T-helper 9 cell (primary cell): ENCODE results near the gene FAM120C.

Source experiments
- DNase-seq: peaks from one replicate; pipeline ENCODE4 v3.0.0-alpha.2; 2020

FAM120C gene

DNA sequence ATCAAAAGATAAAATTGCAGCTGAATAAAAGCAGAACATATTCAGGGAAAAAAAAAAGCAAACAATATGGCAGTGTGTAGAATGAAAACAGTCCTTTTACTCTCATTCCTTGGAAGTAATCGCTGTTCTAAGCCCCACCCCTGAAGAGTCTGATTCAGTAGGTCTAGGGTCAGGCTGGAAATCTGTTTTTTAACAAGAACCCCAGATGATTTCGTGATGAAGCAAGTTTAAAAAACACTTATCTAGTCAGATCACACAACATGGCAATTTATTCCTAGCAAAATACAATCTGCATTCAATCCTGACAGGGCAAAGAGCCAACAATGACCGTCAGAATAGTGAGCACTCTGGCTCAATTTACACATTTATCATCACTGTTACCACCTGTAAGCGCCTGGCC lies 16.1 kb downstream of the FAM120C start:
- DNase-seq: no peak

- DNase-seq: no peak
These were observed 25.5 kb downstream of the FAM120C start for GRCh38 chrX:54157561-54157960.

DNA sequence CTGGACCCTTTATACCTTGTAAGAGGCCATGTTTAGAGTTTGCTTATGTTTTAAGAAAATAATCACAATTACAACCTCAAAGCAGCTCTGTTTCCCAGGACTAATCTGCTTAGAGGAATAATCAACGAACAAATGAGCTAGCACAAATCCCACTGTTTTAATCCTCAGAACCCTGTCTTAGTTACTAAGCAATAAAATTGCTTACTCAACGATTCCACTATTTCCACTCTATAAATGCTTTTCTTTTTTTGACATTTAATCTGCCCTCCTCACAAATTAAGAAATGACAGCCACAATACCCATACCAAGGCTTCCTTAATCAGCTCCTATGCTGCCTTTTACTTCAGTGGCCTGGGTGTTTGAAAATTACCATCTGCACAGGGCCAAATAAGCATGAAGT lies 48.8 kb downstream of the FAM120C start:
- DNase-seq: no peak

DNA sequence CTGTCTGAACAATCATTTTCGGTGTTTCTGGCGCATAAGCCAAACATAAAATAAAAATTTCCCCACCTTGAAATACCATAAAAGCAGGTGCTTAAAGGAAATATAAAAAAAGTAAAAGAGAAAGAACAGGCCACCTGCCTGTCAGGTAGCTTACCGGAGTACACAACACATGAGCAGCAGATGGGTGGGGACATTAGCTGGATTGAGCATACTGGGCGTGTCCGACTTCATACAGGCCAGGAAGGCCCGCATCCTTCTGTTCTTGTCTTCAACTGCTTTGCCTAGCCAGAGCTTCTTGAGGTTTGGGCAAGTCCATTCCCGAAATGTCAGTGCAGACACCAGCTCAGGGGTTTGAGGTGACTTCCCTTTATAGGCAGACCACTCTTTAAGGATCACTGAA lies 66.7 kb downstream of the FAM120C start:
- DNase-seq: no peak

- DNase-seq: no peak
These were observed 89.5 kb downstream of the FAM120C start for GRCh38 chrX:54093571-54093970.

DNA sequence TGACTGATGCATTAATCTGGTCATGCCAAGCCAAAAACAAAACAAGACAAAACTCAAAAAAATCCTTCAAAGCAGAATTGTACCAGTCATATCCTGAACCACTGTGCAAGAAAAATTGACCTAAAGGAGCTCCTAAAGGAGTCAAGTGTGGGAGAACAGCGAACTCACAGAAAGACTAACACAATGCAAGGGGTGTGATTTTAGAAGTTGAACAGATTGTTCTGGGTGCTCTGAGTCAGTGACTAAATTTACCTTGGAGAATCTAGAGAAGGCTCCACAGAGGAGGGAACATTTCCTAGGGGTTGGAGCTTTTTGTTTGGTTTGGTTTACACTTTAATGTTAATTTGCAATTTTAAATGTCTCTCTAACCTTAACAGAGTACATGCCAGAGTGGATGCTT lies 89.9 kb downstream of the FAM120C start:
- DNase-seq: no peak

- no peak for DNase-seq
These were observed 92.2 kb downstream of the FAM120C start for GRCh38 chrX:54090880-54091279.

- no peak for DNase-seq
These were observed 93.9 kb downstream of the FAM120C start for GRCh38 chrX:54089191-54089590.

DNA sequence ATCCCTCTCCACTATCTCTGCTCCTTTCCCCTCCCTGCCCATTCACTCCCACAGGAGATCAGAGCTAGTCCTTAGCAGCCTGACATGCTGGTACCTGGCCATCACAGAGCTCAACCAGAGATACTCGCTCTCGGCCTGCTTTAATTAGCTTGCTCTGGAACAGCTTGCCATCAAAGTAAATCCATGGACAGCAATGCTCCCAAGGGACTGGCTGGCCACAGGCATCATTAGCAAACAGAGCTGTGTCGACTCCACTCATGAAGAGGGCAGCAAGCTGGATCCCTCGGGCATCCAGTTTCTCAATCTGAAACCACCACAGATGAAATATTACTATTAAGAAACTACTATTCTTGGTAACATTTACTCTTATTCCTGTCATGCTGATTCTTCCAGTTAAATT lies 95.4 kb downstream of the FAM120C start:
- no peak for DNase-seq

DNA sequence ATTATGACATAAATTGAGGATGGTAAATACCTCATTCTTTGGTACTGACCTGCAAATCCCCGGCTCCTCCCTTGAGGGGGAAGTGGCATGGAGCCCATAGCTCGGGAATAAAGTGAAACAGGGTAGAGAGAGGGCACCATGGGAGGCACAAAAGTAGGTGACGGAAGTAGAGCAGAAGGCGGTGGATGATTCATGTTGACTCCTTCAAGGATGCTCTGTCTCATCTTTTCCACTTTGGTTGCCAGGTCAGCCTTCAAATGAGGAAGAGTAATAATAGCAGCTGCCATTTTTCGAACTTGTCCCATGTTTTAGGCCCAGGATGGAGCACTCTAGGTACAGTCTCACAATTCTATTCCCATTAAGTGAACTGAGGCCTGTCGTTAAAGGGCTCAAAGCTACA lies 97.4 kb downstream of the FAM120C start:
- no peak for DNase-seq

- DNase-seq: no peak
These were observed 106.2 kb downstream of the FAM120C start for GRCh38 chrX:54076903-54077302.

- no peak for DNase-seq
These were observed 108.2 kb downstream of the FAM120C start for GRCh38 chrX:54074826-54075225.

DNA sequence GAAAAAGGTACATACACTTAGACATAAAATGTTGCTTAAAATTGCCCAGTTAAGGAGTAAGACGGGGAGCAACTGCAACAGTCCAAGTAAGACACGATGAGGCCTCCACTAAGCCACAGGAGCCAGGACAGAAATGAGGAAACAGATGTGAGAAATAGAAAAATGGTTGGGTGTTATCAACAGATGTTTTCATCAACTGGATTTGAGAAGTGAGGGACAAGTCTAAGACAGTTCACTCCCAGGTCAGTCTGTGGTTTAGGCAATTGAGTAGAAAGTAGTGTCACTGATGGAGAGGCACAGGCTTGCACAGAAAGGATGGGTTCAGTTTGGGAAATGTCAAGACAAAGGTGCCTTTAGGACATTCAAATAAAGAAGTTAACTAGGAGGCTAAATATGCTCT lies 115.3 kb downstream of the FAM120C start:
- no peak for DNase-seq

- no peak for DNase-seq
These were observed 116.2 kb downstream of the FAM120C start for GRCh38 chrX:54066841-54067240.

DNA sequence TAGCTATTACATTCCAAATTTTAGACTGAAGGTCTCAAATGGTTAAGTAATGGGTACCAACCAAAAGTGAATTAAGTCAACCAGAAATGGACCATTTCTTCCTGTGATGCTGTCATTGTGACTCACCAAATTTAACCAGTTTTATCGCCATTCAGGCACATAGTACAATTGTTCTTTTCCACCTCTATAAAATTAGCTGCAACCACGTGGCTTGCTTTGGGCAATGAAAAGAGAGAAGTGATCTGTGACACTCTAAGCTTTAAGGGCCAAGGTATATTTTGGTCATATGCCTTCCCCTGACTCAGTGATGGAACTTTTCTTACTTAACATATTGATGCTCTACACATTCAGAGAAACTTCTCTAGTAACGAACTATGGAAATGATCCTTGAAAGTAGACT lies 118.5 kb downstream of the FAM120C start:
- DNase-seq: no peak

DNA sequence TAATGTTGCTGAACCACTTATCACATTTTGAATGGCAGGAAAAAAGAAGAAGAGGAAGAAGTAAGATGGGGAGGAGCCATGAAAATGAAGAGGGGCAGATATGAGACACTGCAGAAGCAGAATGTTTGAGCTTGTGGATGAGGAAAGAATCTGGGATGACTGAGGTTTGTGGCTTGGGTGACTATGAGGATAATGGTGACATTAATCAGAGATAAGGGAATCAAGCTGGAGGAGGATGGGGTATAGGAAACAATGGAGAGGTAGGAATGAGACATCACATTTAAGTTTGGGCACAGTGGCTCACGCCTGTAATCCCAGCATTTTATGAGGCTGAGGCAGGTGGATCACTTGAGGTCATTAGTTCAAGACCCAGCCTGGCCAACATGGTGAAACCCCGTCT lies 119.7 kb downstream of the FAM120C start:
- DNase-seq: no peak

- no peak for DNase-seq
These were observed 133.3 kb downstream of the FAM120C start for GRCh38 chrX:54049801-54050200.

DNA sequence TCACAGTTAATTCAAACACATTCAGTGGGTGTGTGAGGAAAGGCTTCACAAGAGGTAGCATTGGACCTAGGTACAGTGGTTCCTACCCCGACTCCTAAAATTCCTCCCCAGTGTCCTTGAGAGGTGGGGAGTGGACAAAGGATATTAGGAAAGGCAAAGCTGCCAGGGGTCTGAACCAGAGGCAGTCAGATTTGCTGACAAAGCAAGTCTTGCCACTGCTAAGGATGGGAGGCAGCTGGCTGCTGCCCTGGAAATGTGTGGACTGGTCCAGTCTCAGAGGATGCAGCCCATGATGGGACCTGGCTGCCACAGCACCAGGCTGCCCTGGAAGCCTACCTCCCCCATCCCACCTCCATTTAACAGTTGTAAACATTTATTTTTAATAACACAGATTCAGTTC lies 134.6 kb downstream of the FAM120C start:
- DNase-seq: no peak

- no peak for DNase-seq
These were observed 137.4 kb downstream of the FAM120C start for GRCh38 chrX:54045563-54046228.

DNA sequence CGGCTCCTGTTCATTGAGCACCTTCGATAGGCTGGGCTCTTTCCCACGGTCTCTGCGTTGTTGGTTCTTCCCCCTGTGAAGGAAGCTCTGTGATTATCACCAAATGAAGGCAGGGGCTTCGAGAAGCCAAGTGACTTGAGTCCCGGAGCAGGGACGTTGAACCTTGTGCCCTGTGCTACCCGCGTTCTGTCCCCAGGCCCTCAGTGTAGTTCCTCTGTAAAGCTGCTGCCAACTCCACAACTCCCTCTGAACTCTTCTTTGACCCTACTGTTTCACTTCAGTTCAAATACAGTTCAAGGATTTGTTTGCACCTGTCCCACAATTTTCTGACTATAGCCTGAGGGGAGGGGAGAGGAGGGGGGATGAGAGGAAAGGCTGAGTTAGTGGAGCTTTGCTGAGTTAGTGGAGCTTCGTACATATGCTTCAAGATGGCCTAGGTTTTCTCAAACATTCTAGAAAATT lies 138.1 kb downstream of the FAM120C start:
- DNase-seq: no peak

DNA sequence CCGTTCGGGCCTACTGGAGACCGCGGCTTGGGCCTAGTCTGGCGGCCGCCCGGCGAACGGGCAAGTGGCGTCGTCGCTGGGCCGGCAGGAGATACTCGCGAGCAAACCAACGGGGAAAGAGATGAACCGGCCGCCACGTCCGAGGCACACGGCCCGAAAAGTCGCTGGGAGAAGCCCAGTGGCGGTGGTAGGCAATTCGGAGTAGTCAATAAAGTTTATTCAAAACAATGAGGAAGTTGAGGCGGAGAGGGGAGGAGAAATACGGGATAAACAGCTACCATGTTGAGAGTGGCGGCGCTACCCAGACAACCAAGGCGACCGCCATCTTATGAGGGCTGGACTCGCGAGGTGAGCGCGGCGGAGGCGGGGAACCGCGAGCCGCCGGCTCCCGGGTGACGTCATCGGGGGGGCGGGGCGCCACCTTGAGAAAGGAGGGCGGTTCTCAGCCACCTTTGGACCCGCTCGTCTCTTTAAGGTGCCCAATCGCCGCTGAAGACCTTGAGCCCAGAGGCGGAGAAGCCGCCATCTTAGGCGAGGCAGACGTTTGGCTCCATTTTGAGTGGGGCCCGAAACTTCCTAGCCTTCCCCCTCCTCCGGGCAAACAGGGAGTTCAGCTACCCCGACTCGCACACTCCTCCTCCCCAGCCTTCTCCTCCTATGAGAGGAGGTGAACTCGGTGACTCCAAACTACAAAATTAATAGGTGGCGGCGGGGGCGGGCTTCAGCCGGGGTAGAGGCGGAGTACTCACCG lies 138.8 kb downstream of the FAM120C start, which contains the start of gene PHF8:
TSS of gene PHF8 (minus strand) at position 348 of the 751 bp plus-strand sequence. CDS start 1,745 bp downstream, outside the sequence.
- peak; percentile 88 for DNase-seq

- peak; percentile 12 for DNase-seq
These were observed 139.4 kb downstream of the FAM120C start for GRCh38 chrX:54043541-54044125.

GRCh38 chrX:54043056-54043455 lies 140.0 kb downstream of the FAM120C start:
- no peak for DNase-seq

- peak; percentile 17 for DNase-seq
These were observed 140.4 kb downstream of the FAM120C start for GRCh38 chrX:54042609-54043021.
